ENCODE data around the gene SLC9A3.

- TF ChIP-seq, protein P1, sequence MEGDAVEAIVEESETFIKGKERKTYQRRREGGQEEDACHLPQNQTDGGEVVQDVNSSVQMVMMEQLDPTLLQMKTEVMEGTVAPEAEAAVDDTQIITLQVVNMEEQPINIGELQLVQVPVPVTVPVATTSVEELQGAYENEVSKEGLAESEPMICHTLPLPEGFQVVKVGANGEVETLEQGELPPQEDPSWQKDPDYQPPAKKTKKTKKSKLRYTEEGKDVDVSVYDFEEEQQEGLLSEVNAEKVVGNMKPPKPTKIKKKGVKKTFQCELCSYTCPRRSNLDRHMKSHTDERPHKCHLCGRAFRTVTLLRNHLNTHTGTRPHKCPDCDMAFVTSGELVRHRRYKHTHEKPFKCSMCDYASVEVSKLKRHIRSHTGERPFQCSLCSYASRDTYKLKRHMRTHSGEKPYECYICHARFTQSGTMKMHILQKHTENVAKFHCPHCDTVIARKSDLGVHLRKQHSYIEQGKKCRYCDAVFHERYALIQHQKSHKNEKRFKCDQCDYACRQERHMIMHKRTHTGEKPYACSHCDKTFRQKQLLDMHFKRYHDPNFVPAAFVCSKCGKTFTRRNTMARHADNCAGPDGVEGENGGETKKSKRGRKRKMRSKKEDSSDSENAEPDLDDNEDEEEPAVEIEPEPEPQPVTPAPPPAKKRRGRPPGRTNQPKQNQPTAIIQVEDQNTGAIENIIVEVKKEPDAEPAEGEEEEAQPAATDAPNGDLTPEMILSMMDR (IDR thresholded peaks at IDR 0.05; ENCODE audit: low read depth, low read length, poor library complexity, severe bottlenecking), result no peak
- no peak for TF ChIP-seq EZH2phosphoT487 (IDR thresholded peaks at IDR 0.05; ENCODE audit: borderline replicate concordance, low read length)
These were observed 38.2 kb downstream of the SLC9A3 start for GRCh38 chr5:485946-486491.
